Gastroesophageal sphincter (tissue), 3 donors: Measurements from ENCODE around the gene SLC66A2.

Source experiments
- CTCF ChIP-seq, 4 experiments: fragments of 200-600 bp in 2 of 4; fragments of 450-650 bp in 2 of 4; sonication (generic) in 1 of 4; IDR thresholded peaks; one replicate each; pipeline ENCODE4 v1.5.1; 2017 to 2019; ENCODE audit warnings: antibody characterized with exemption in 4 of 4, mild to moderate bottlenecking in 2 of 4, moderate library complexity in 2 of 4
- POLR2AphosphoS5 ChIP-seq: sonication (generic); formaldehyde crosslinking; IDR thresholded peaks from one replicate; pipeline ENCODE4 v1.6.1; 2017; ENCODE audit warnings: antibody characterized with exemption

DNA sequence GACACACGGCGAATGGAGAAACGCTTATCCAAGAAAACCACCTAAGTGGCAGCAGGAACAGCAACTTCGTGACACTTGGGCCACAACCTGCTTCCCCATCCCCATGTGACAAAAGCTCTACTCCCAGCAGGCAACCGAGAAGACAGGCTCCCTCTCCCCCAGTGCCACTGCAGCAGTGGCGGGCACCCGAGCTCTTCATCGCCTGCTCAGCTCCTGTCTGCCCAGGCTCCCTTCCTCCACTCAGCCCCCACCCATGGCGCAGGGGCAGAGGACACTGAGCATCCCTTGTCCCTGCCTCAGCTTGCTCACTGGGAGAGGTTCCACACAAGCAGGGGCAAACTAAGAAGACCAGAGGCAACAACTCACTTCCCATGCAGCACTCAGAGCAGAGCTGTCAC is 22.9 kb downstream of the SLC66A2 start:
- TF ChIP-seq CTCF (IDR thresholded peaks at IDR 0.05) (no peak), POLR2AphosphoS5 (no peak)
